ENCODE results near the gene ARPC3. TPM values are rescaled to one million over a fixed set of nuclear protein-coding genes. Genes with fewer than 3 reads are reported as not detected.
"Not testable (repeated sequence)": the region's sequence is repeated elsewhere in the genome, so short reads cannot be mapped to it uniquely, and the experiment has no call there.

Gene ARPC3
- total and polyA plus RNA-seq, 4 donors: 129 to 219 (median 196) TPM

DNA sequence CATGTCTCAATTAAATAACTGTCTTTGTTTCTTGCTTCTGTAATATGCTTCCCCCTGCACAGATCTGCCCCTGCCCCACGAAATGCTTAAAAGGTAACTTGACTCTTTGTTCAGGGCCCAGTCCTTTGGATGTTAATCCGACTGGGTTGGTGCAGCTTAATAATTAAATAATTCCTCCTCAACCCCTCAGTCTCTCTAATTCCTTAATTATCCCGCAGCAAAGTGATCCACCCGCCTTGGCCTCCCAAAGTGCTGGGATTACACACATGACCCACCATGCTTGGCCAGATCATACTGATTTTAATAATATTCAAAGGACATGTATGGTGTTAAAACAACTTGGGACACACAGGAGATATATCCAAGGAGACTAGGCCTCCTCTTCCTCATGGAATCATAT is 28.4 kb downstream of the ARPC3 start:
- Histone ChIP-seq H3K9me3 (ENCODE audit: control insufficient read depth, insufficient read depth, low read length) (no peaks in the 10 kb centered on the region), H3K4me1 (ENCODE audit: control insufficient read depth, insufficient read depth, low read length) (no peaks in the 10 kb centered on the region), H3K27ac (ENCODE audit: low read depth, low read length) (no peak overlapping the region), H3K4me3 (ENCODE audit: low read depth, low read length) (no peak overlapping the region), H3K36me3 (ENCODE audit: control insufficient read depth, insufficient read depth, low read length) (no peaks in the 10 kb centered on the region), H3K27me3 (ENCODE audit: control insufficient read depth, insufficient read depth, low read length) (no peaks in the 10 kb centered on the region)
- no CpG with 5 or more reads among the region's 4 CpGs for WGBS (ENCODE audit: insufficient coverage)
- no peak for DNase-seq (ENCODE audit: low read depth in 4 of 6, low spot score in 6 of 6)

DNA sequence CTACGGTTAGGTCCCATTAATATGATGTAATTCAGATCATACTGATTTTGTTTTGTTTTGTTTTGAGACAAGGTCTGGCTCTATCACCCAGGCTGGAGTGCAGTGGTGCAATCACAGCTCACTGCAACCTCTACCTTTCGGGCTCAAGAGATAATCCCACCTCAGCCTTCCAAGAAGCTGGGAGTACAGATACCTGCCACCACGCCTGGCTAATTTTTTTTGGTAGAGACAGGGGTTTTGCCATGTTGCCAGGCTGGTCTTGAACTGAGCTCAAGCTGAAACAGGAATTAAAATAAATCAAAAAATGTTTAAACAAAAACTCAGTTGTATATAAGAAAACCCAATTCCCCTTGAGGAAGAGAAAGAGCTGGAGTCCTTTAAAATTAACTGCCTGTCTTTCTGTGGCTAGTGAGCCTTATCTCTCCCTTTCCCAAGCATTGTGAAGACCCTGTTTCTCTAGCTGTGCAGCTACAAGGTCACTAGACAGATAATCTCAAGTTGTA is 28.9 kb downstream of the ARPC3 start:
- Histone ChIP-seq H3K27ac (ENCODE audit: low read depth, low read length) (no peak overlapping the region), H3K4me1 (ENCODE audit: control insufficient read depth, insufficient read depth, low read length) (no peaks in the 10 kb centered on the region), H3K27me3 (ENCODE audit: control insufficient read depth, insufficient read depth, low read length) (no peaks in the 10 kb centered on the region), H3K4me3 (ENCODE audit: low read depth, low read length) (no peak overlapping the region), H3K9me3 (ENCODE audit: control insufficient read depth, insufficient read depth, low read length) (no peaks in the 10 kb centered on the region), H3K36me3 (ENCODE audit: control insufficient read depth, insufficient read depth, low read length) (no peaks in the 10 kb centered on the region)
- DNase-seq (ENCODE audit: low read depth in 4 of 6, low spot score in 6 of 6): no peak
- WGBS (ENCODE audit: insufficient coverage): no CpG with 5 or more reads among the region's 3 CpGs

DNA sequence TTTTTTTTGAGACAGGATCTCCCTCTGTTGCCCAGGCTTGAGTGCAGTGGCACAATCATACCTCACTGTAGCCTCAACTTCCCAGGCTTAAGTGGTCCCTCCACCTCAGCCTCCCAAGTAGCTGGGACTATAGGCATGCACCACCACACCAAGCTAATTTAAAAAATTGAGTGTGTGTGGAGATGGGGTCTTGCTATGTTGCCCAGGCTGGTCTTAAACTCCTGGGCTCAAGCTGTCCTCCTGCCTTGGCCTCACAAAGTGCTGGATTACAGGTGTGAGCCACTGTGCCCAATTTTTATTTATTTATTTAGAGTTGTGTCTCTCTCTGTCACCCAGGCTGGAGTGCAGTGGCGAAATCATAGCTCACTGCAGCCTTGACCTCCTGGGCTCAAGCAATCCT is 29.5 kb downstream of the ARPC3 start:
- H3K36me3 ChIP-seq (ENCODE audit: control insufficient read depth, insufficient read depth, low read length); H3K27me3 ChIP-seq (ENCODE audit: control insufficient read depth, insufficient read depth, low read length); H3K9me3 ChIP-seq (ENCODE audit: control insufficient read depth, insufficient read depth, low read length); DNase-seq (ENCODE audit: low read depth in 4 of 6, low spot score in 6 of 6); H3K4me3 ChIP-seq (ENCODE audit: low read depth, low read length); H3K27ac ChIP-seq (ENCODE audit: low read depth, low read length); H3K4me1 ChIP-seq (ENCODE audit: control insufficient read depth, insufficient read depth, low read length): not testable (repeated sequence)
- no CpG with 5 or more reads among the region's 1 CpG for WGBS (ENCODE audit: insufficient coverage)

DNA sequence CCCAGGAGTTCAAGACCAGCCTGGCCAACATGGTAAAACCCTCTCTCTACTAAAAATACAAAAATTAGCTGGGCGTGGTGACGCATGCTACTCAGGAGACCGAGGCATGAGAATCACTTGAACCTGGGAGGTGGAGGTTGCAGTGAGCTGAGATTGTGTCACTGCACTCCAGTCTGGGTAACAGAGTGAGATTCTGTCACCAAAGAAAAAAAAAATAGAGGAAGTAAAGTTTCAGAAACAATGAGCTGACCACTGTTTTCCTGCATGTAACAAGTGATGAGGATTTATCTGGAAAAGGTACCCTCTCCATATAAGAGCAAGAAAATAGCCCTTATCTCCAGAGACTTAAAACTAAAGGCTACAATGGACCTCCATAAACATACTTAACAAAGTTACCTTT is 33.0 kb downstream of the ARPC3 start:
- not testable (repeated sequence) for DNase-seq (ENCODE audit: low read depth in 4 of 6, low spot score in 6 of 6); H3K9me3 ChIP-seq (ENCODE audit: control insufficient read depth, insufficient read depth, low read length); H3K27ac ChIP-seq (ENCODE audit: low read depth, low read length); H3K4me1 ChIP-seq (ENCODE audit: control insufficient read depth, insufficient read depth, low read length); H3K27me3 ChIP-seq (ENCODE audit: control insufficient read depth, insufficient read depth, low read length); H3K36me3 ChIP-seq (ENCODE audit: control insufficient read depth, insufficient read depth, low read length); H3K4me3 ChIP-seq (ENCODE audit: low read depth, low read length)
- WGBS (ENCODE audit: insufficient coverage): no CpG with 5 or more reads among the region's 3 CpGs

DNA sequence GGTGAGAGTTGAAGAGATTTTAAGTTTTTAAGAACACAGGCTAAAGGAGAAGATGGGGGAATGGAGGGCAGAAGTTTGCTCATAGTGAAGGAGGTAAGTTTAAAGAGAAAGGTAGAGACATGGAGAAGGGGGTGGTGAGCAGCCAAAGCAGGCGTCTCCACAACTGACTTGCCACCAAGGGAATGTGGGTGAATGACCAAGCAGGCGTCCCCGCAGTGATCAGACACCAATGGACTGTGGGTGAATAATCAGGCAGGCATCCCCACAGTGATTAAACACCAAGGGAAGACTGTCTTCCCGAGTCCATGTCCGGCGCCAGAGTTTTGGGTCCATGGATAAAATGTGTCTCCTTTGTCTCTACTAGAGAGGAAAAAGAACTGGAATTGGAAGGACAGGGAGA is 40.1 kb downstream of the ARPC3 start:
- H3K4me3 ChIP-seq (ENCODE audit: low read depth, low read length); H3K9me3 ChIP-seq (ENCODE audit: control insufficient read depth, insufficient read depth, low read length); DNase-seq (ENCODE audit: low read depth in 4 of 6, low spot score in 6 of 6); H3K27me3 ChIP-seq (ENCODE audit: control insufficient read depth, insufficient read depth, low read length); H3K4me1 ChIP-seq (ENCODE audit: control insufficient read depth, insufficient read depth, low read length); H3K27ac ChIP-seq (ENCODE audit: low read depth, low read length); H3K36me3 ChIP-seq (ENCODE audit: control insufficient read depth, insufficient read depth, low read length): not testable (repeated sequence)
- 83% methylated on average over 6 of the region's 6 CpGs for WGBS (ENCODE audit: insufficient coverage)

DNA sequence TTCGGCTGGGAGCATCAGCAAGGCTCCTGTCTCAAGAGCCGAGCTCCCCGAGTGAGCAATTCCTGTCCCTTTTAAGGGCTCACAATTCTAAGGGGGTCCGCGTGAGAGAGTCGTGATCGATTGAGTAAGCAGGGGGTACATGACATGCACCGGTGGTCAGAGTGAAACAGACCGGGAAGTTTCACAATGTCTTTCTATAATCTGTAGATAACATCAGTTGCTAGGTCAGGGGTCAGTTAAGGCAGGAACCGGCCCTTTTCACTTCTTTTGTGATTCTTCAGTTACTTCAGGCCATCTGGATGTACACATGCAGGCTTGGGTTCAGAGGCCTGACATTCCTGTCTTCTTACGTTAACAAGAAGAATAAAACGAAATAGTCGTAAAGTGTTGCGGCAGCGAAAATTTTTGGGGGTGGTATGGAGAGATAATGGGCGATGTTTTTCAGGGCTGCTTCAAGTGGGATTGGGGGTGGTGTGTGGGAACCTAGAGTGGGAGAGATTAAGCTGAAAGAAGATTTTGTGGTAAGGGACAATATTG is 44.9 kb downstream of the ARPC3 start:
- H3K4me1 ChIP-seq (ENCODE audit: control insufficient read depth, insufficient read depth, low read length): peaks cover 17% of the 10 kb centered on the region
- not testable (repeated sequence) for H3K9me3 ChIP-seq (ENCODE audit: control insufficient read depth, insufficient read depth, low read length); H3K4me3 ChIP-seq (ENCODE audit: low read depth, low read length); H3K27me3 ChIP-seq (ENCODE audit: control insufficient read depth, insufficient read depth, low read length); DNase-seq (ENCODE audit: low read depth in 4 of 6, low spot score in 6 of 6); H3K27ac ChIP-seq (ENCODE audit: low read depth, low read length)
- WGBS (ENCODE audit: insufficient coverage): 87% methylated on average over 16 of the region's 16 CpGs
- H3K36me3 ChIP-seq (ENCODE audit: control insufficient read depth, insufficient read depth, low read length): peaks cover 14% of the 10 kb centered on the region

DNA sequence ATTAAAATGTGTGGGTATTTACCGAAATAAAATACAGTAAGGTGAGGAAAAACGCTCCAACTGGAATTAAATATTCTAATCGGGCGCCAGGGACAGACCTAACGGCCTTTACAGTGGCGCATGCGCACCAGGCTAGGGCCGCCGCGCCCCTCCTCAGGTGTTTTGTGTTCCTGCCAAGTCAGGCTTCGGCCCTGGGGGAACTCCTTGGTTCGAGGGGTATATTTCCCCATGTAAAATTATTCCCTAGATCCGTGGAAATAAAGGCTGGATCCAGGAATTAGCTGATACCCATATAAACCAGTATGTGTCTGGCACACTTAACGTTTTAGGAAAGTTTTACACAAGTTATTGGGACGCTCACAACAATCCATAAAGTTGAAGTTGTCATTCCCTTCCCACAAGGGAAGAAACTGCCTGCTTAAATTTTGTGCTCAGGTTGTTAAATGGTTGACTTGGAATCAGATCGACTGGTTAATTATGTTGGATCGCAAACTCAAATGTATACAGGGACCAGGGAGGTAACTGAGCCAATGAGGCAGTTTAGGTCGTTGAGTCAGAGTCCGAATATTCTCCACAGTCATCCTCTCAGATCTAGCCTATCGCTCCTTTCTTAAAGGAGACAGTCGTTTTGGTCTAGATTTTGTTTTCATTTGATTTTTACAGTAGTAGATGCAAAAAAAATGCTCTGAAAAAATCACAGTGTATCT is 46.0 kb downstream of the ARPC3 start:
- H3K4me1 ChIP-seq (ENCODE audit: control insufficient read depth, insufficient read depth, low read length): peaks cover 17% of the 10 kb centered on the region
- peak; percentile 57 to 94 (median 65) for DNase-seq (ENCODE audit: low read depth in 4 of 6, low spot score in 6 of 6)
- peak overlapping the region; percentile 89 for H3K4me3 ChIP-seq (ENCODE audit: low read depth, low read length)
- 15% methylated on average over 13 of the region's 21 CpGs for WGBS (ENCODE audit: insufficient coverage)
- H3K9me3 ChIP-seq (ENCODE audit: control insufficient read depth, insufficient read depth, low read length): no peaks in the 10 kb centered on the region
- peaks cover 14% of the 10 kb centered on the region for H3K36me3 ChIP-seq (ENCODE audit: control insufficient read depth, insufficient read depth, low read length)
- no peaks in the 10 kb centered on the region for H3K27me3 ChIP-seq (ENCODE audit: control insufficient read depth, insufficient read depth, low read length)
- H3K27ac ChIP-seq (ENCODE audit: low read depth, low read length): peak overlapping the region; percentile 96

DNA sequence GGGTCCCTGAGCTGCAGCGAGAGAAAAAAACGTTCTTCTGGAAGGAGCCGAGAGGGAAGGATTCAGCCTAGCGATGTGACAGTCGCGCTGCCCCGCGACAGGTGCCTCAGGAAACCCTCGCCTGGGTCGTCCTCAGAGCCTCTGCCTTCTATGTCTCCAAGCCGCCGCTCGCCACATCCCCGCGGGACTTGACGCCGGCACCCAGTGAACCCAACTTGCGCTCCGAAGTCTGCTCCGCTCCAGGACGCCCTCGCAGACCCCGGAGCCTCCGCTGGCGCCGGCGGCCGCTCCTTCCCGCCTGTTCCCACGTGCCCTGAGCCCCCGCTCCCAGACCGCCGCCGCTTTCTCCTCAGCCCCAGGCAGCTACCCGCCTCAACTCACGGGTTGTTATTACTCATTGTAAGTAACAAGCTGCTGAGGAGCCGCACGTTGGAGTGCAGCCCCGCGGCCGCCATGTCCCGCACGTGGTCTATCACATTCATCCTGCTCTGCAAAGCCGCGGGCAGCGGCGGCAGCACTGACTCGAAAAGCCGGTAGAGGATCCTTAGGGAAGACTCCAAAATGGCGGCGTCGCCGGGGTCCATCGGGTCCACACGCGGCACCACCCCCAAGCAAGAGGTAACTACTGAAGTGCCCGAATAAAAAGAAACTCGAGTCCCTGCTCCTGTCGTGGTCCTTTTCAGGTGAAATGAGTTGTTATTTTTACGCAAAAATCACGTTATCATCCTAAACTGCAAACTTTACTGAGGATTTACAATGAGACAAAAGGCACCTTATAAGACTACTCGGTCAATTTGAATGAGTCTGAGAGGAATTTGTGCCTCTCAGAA is 46.8 kb downstream of the ARPC3 start, which contains the start of gene ANAPC7:
TSS of gene ANAPC7 (minus strand) at position 563 of the 830 bp plus-strand sequence. CDS start at position 482, 81 bp downstream.
- H3K9me3 ChIP-seq (ENCODE audit: control insufficient read depth, insufficient read depth, low read length): no peaks in the 10 kb centered on the region
- DNase-seq (ENCODE audit: low read depth in 4 of 6, low spot score in 6 of 6): peak; percentile 80 to 98 (median 85)
- no peaks in the 10 kb centered on the region for H3K27me3 ChIP-seq (ENCODE audit: control insufficient read depth, insufficient read depth, low read length)
- peak within 1 kb of the TSS; percentile 96 for H3K27ac ChIP-seq (ENCODE audit: low read depth, low read length)
- H3K4me3 ChIP-seq (ENCODE audit: low read depth, low read length): peak within 1 kb of the TSS; percentile 89
- 0% methylated on average over 54 of the region's 62 CpGs for WGBS (ENCODE audit: insufficient coverage)
- H3K4me1 ChIP-seq (ENCODE audit: control insufficient read depth, insufficient read depth, low read length): peaks cover 17% of the 10 kb centered on the region
- peaks cover 18% of the 10 kb centered on the region for H3K36me3 ChIP-seq (ENCODE audit: control insufficient read depth, insufficient read depth, low read length)

Measured in spinal cord (tissue), 10 donors.